Gastroesophageal sphincter (tissue), 4 donors: Measurements from ENCODE around the gene CRYBA4. TPM values are rescaled to one million over a fixed set of nuclear protein-coding genes. Genes with fewer than 3 reads are reported as not detected.

Experiments used
- ATAC-seq: fragments of 150-250 bp; one replicate; pipeline ENCODE4 v1.9.1; 2016; ENCODE audit warnings: mild to moderate bottlenecking, moderate library complexity
- H3K27ac ChIP-seq, 4 donors: fragments of 200-600 bp; sonication (generic) in 3 of 4; 1 replicate in 3 of 4; 2 replicates in 1 of 4; pipeline ENCODE4 v1.5.1; 2016 to 2019
- H3K27me3 ChIP-seq: fragments of 200-600 bp; sonication (generic); one replicate; pipeline ENCODE4 v1.5.1; 2019
- H3K36me3 ChIP-seq, 2 donors: fragments of 200-600 bp; sonication (generic); one replicate each; pipeline ENCODE4 v1.5.1; 2019; ENCODE audit warnings: control low read depth in 1 of 2
- H3K4me1 ChIP-seq, 3 donors: fragments of 200-600 bp; sonication (generic); 1 replicate in 2 of 3; 2 replicates in 1 of 3; pipeline ENCODE4 v1.5.1; 2016 to 2019; ENCODE audit warnings: control low read depth in 2 of 3
- H3K4me3 ChIP-seq, 2 donors: fragments of 200-600 bp; sonication (generic); one replicate each; pipeline ENCODE4 v1.5.1; 2019; ENCODE audit warnings: mild to moderate bottlenecking in 1 of 2, moderate library complexity in 1 of 2
- H3K9me3 ChIP-seq, 3 donors: fragments of 200-600 bp; sonication (generic); one replicate each; pipeline ENCODE4 v1.5.1; 2017 to 2019; ENCODE audit warnings: control low read depth in 2 of 3
- CTCF ChIP-seq, 4 experiments: fragments of 200-600 bp in 2 of 4; fragments of 450-650 bp in 2 of 4; sonication (generic) in 1 of 4; IDR thresholded peaks; one replicate each; pipeline ENCODE4 v1.5.1; 2017 to 2019; ENCODE audit warnings: antibody characterized with exemption in 4 of 4, mild to moderate bottlenecking in 2 of 4, moderate library complexity in 2 of 4
- EP300 ChIP-seq: sonication (generic); formaldehyde crosslinking; IDR thresholded peaks from one replicate; pipeline ENCODE4 v1.6.1; 2017; ENCODE audit warnings: antibody characterized with exemption, mild to moderate bottlenecking
- POLR2A ChIP-seq, 2 donors: fragments of 450-650 bp; IDR thresholded peaks; one replicate each; pipeline ENCODE4 v1.6.1; 2017; ENCODE audit warnings: antibody characterized with exemption in 2 of 2, mild to moderate bottlenecking in 2 of 2, moderate library complexity in 1 of 2
- POLR2AphosphoS5 ChIP-seq: sonication (generic); formaldehyde crosslinking; IDR thresholded peaks from one replicate; pipeline ENCODE4 v1.6.1; 2017; ENCODE audit warnings: antibody characterized with exemption
- WGBS, 2 donors: methylation state at CpG; one replicate each; pipeline ENCODE4 v1.1.5; 2018; ENCODE audit warnings: low coverage in 1 of 2; 5-methylcytosine and 5-hydroxymethylcytosine counted together
- total RNA-seq, 4 donors: library from RNA; depleted of rRNA; stranded (reverse); fragments of >200 nt; gene quantifications; one replicate each; pipeline ENCODE4 v1.1.0, GENCODE V29; 2016

The CRYBA4 gene
- total RNA-seq, 4 donors from 2014 or later = not detected

DNA sequence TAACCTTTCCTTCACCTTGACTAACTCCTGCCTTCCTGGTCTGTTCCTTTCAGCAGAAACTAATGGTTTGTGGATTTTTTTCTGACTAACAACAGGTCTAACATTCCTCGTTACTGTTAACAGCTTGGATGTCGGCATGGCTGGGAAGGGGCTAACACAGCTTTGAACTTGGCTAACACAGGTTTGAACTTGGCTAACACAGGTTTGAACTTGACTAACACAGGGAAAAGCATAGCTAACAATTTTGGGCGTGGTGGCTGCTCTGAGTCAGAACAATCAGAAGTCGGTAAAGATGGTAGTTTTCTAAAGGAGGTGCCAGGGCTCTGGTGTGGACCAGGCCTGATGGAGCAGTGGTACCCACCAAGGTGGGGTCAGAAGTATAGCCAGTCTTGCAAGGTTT, 51.7 kb downstream of the CRYBA4 start:
- no peaks in the 10 kb centered on the region for H3K36me3 ChIP-seq
- ATAC-seq = no peak
- TF ChIP-seq CTCF (IDR thresholded peaks at IDR 0.05) (no peak), POLR2A (IDR thresholded peaks at IDR 0.05) (no peak), POLR2AphosphoS5 (no peak), EP300 (no peak)
- H3K4me3 ChIP-seq = peak overlapping the region; percentile 67 to 88
- 13 to 65% methylated on average over 2 to 4 of the region's 4 CpGs for WGBS, 2 donors
- peaks cover 6 to 39% (median 6%) of the 10 kb centered on the region in 3 donors for H3K4me1 ChIP-seq
- H3K27ac ChIP-seq = peak overlapping the region; percentile 88 to 96 (median 90)
- H3K9me3 ChIP-seq = no peaks in the 10 kb centered on the region
- H3K27me3 ChIP-seq = peaks cover 2% of the 10 kb centered on the region

DNA sequence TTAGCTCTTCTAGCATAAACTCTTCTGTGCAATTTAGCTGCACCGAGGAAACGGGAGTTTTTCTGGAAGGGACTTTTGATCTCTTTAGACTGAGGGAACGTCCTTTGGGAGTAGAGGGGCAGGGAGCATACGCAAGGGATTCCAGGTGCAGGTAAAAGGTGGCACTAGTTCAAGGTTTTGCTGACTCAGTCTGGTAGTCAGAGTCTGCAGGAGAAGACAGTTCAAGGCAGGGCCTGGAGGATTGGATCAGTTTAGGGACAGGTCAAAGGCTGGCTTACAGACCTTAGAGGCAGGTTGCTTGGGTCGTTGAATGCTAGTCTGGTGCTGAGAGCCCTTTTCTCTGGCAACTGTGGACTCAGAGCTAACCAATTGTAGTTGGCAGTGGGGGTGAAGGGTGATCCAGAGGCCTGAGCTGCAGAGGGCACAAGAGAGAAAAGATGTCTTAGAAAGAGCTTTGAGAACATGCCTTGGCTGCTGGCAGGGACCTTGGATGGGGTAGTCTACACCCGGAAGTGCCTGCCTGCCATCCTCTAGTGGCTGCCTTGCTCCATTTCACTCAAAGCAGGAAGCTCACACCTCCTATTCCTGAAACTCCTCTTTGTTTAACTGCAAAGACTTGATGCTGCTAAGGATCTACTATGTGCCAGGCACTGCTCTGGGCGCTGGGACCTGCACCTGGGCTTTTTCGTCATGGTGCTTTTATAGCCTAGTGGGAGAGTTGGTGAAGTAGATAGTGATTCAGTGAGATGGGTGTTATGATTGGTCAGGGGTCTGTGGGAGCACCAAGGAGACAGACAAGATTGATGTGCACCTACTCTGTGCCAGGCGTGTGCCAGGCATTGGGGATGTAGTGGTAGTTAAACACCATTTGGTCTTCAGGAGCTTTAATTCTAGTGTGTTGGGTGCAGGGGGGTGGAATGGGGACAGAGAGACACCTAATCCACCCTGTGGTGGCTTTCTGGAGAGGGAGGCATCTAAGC, 52.7 kb downstream of the CRYBA4 start:
- H3K4me3 ChIP-seq = peak overlapping the region in 1 of 2 donors; percentile 67
- H3K36me3 ChIP-seq = no peaks in the 10 kb centered on the region
- no peaks in the 10 kb centered on the region for H3K9me3 ChIP-seq
- peak overlapping the region in 1 of 4 donors; percentile 9 for H3K27ac ChIP-seq
- no peak for TF ChIP-seq EP300
- TF ChIP-seq POLR2A (IDR thresholded peaks at IDR 0.05) = no peak
- TF ChIP-seq POLR2AphosphoS5 = no peak
- TF ChIP-seq CTCF (IDR thresholded peaks at IDR 0.05) = no peak
- no peak for ATAC-seq
- no peaks in the 10 kb centered on the region for H3K27me3 ChIP-seq
- H3K4me1 ChIP-seq = peaks cover 6 to 48% (median 6%) of the 10 kb centered on the region in 3 donors
- 75 to 84% methylated on average over 5 to 8 of the region's 9 CpGs for WGBS, 2 donors

DNA sequence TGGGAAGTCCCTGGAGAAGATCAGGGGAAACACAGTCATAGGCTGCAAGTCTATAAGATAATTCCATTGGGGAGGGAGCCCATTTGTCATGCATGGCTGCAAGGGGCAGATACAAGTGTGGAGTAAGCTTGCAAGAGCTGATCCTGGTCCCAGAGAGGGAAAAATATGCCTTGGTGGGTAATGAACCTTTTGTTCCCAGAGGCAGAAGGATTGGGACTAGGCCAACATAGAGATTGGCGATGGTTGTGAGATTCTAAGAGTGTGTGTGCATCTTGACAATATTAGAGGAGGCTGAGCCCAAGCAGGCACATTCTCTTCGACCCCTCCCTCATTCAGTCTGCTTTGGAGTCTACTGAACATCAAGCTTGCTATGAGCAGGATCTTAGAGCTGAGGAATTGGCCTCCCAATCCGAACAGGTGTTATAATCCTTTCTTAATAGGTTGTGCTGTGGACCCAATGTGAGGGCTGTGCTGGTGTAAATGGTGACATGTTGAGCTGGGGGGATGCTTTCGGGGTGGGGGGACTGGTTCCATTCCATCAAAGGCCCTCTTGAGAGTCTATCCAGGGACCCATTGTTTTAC, 54.0 kb downstream of the CRYBA4 start:
- H3K4me3 ChIP-seq = no peak overlapping the region
- H3K36me3 ChIP-seq = peaks cover 0 to 10% of the 10 kb centered on the region in 2 donors
- ATAC-seq = no peak
- TF ChIP-seq POLR2A (IDR thresholded peaks at IDR 0.05) (no peak), POLR2AphosphoS5 (no peak), EP300 (no peak), CTCF (IDR thresholded peaks at IDR 0.05) (no peak)
- peaks cover 6 to 50% (median 6%) of the 10 kb centered on the region in 3 donors for H3K4me1 ChIP-seq
- H3K9me3 ChIP-seq = no peaks in the 10 kb centered on the region
- no peak overlapping the region for H3K27ac ChIP-seq
- H3K27me3 ChIP-seq = no peaks in the 10 kb centered on the region
- 74 to 85% methylated on average over 3 to 4 of the region's 4 CpGs for WGBS, 2 donors

DNA sequence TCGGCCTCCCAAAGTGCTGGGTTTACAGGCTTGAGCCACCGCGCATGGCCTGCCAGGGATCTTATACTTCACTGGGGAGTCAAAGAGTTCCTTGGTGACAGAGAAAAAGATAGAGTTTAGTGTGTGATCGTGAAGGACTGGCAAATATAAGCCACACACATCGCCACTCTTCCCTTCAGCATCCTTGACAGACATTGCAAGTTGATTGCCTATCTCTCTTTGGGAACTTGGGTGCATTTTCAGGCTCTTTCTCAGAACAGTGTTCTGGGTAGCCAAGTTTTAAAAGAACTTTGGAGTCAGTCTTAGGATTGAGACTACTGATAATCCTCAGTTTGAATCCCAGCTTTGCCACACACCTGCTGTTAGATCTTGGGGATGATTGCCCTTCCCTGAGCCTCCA, 55.5 kb downstream of the CRYBA4 start:
- Histone ChIP-seq H3K4me1 (peaks cover 3 to 48% (median 6%) of the 10 kb centered on the region in 3 donors), H3K27ac (no peak overlapping the region), H3K9me3 (no peaks in the 10 kb centered on the region), H3K4me3 (no peak overlapping the region), H3K36me3 (peaks cover 0 to 24% of the 10 kb centered on the region in 2 donors), H3K27me3 (no peaks in the 10 kb centered on the region)
- no peak for ATAC-seq
- no CpG with 5 or more reads among the region's 5 CpGs for WGBS, 2 donors
- no peak for TF ChIP-seq POLR2AphosphoS5
- no peak for TF ChIP-seq POLR2A (IDR thresholded peaks at IDR 0.05)
- TF ChIP-seq CTCF (IDR thresholded peaks at IDR 0.05) = no peak
- no peak for TF ChIP-seq EP300
